SJCRH30 (cell line): ENCODE data around the gene RUNDC1. TPM values are rescaled to one million over a fixed set of nuclear protein-coding genes. Genes with fewer than 3 reads are reported as not detected.
A peak's percentile ranks its signal among the peaks of the same experiment; 100 is the strongest.

Source experiments
- DNase-seq, 2 experiments: peaks; one replicate each; pipeline ENCODE4 v3.0.0-alpha.2; 2015 to 2020
- H3K27ac ChIP-seq: fragments of 250-450 bp; sonication (Bioruptor Pico); 2 replicates; pipeline ENCODE4 v1.5.1; 2020; ENCODE audit warnings: mild to moderate bottlenecking, moderate library complexity
- H3K27me3 ChIP-seq: fragments of 250-450 bp; sonication (Bioruptor Pico); 2 replicates; pipeline ENCODE4 v1.5.1; 2020; ENCODE audit warnings: mild to moderate bottlenecking, moderate library complexity
- H3K36me3 ChIP-seq: fragments of 250-450 bp; sonication (Bioruptor Pico); 2 replicates; pipeline ENCODE4 v1.5.1; 2020; ENCODE audit warnings: mild to moderate bottlenecking, moderate library complexity
- H3K4me1 ChIP-seq: fragments of 250-450 bp; sonication (Bioruptor Pico); 2 replicates; pipeline ENCODE4 v1.5.1; 2020; ENCODE audit warnings: mild to moderate bottlenecking, moderate library complexity
- H3K4me3 ChIP-seq: fragments of 250-450 bp; sonication (Bioruptor Pico); 2 replicates; pipeline ENCODE4 v1.5.1; 2020; ENCODE audit warnings: mild to moderate bottlenecking, moderate library complexity
- H3K9me3 ChIP-seq: fragments of 250-450 bp; sonication (Bioruptor Pico); replicated peaks from 2 replicates; pipeline ENCODE4 v1.5.1; 2020; ENCODE audit warnings: mild to moderate bottlenecking, moderate library complexity
- total RNA-seq: library from RNA; depleted of rRNA; stranded (reverse); fragments of >200 nt; shearing (Covaris generic); gene quantifications from 2 replicates; pipeline ENCODE4 v1.2.3, GENCODE V29; 2014

The RUNDC1 gene
- total RNA-seq, 1 experiment from 2014 or later, result 11.9 TPM

DNA sequence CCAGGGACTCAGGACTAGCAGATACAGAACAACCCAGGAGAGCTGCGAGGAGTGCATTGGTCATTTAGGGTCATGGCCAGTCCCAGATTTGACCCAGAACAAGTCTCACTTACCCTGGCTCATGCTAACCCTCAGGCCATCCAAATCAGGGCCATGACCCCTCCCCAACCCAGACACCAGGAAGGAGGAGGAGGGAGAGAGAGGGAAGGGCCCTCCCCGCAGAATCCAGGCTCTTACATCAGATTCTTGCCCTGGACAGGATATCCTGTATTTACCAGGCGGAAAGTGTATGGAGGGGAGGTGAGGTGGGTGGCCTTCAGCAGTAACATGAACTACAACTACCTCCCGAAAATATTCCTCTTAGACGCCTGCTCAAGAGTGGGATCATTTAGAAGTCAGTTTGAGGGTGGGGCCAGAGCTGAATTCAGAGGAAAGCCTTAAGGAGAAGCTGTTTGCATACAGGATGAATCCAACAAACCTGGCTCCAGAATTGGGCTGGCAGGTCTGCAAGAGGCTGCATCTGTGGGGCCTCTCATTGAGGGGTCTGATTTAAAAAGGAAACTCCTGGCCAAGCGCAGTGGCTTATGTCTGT is 39.8 kb downstream of the RUNDC1 start:
- no peaks in the 10 kb centered on the region for H3K27me3 ChIP-seq
- DNase-seq, result no peak
- no peak overlapping the region for H3K27ac ChIP-seq
- no peaks in the 10 kb centered on the region for H3K4me1 ChIP-seq
- no peaks in the 10 kb centered on the region for H3K9me3 ChIP-seq
- H3K36me3 ChIP-seq, result no peaks in the 10 kb centered on the region; the same call in 1 of the 2 replicates
- no peak overlapping the region for H3K4me3 ChIP-seq

DNA sequence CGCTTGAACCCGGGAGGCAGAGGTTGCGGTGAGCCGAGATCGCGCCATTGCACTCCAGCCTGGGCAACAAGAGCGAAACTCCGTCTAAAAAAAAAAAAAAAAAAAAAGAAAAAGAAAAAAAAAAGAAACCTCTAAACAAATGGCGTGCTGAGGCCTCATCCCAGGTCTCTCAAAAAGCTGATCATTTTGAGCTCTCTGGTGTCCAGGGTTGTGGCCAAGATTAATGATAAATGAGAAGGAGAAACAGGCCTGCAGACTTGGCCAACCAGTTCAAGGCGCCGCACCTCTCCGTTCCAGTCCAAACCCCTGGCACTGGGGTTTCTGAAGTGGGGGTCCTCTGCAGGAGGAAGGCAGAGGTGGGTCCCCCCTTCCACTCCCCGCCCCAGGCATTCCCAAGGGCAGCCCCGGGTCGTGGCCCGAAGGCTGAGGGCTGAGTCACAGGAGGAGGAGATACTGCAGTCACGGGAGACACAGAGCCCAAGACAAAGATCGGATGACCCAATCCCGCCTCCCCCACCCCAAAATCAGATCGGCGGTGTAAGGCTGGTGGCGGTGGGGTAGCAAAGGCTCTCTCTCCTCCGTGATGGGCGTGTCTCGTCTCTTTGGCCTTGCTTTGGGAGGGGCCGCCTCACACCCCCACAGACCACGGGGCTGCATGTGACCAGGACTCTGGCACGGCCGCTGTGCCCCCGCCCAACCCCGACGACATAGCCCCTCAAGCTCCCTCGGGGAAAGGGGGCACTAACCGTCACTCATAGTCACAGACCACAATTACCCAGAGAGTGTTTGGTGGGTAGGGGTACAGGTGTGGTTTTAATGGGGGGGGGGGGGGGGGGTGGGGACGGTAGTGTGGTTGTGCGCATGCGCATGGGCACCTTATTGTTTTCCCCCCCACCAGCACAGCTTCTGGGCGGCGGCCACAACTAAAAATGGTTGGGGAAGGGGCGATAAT is 40.7 kb downstream of the RUNDC1 start:
- Histone ChIP-seq H3K27ac (peak overlapping the region; percentile 45), H3K4me1 (no peaks in the 10 kb centered on the region), H3K4me3 (peak overlapping the region; percentile 70), H3K27me3 (no peaks in the 10 kb centered on the region), H3K9me3 (no peaks in the 10 kb centered on the region), H3K36me3 (no peaks in the 10 kb centered on the region; the same call in 1 of the 2 replicates)
- peak; percentile 46 to 51 for DNase-seq

DNA sequence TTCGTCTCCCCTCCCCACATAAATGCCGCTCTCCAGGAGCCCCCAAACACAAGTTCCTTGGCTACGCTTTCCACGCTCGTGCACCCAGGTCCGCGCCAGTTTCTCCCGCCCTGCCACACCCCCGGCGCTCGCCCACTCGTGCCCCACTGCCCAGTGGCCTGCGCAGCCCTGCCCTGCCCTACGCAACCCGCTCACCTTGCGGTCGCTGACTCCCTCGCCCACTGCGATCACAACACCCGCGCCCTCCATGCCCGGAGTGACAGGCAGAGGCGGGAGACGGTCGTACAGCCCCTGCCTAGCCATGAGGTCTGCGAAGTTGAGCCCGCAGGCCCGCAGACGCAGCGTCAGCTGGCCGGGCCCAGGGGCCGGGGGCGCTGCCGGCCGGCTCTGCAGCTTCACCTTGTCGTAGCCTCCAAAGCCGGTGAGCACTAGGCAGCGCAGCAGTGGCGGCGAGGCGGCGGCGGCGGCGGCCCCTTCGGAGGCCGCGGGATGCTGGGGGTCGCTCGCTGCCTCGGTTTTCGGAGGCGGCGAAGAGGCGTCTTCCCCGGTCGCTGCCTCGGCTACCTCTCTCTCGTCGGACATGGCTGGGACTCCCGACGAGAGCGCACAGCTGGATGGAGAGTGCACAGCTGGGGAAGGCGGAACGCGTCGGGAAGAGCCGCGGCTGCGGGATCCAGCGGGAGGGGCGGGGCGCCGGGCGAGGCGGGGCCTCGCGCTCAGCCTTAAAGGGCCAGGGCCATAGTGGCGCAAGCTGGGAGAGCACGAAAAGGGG is 41.6 kb downstream of the RUNDC1 start, which contains the start of gene VAT1:
Gene VAT1, minus strand, starts transcription at position 645 of the 772 bp plus-strand sequence. Its CDS starts 63 bp downstream, at position 582.
- no peaks in the 10 kb centered on the region for H3K4me1 ChIP-seq
- peak within 1 kb of the TSS; percentile 45 for H3K27ac ChIP-seq
- peak within 1 kb of the TSS; percentile 70 for H3K4me3 ChIP-seq
- peak; percentile 82 to 90 for DNase-seq
- H3K27me3 ChIP-seq, result no peaks in the 10 kb centered on the region
- H3K36me3 ChIP-seq, result no peaks in the 10 kb centered on the region; the same call in 1 of the 2 replicates
- H3K9me3 ChIP-seq, result no peaks in the 10 kb centered on the region

DNA sequence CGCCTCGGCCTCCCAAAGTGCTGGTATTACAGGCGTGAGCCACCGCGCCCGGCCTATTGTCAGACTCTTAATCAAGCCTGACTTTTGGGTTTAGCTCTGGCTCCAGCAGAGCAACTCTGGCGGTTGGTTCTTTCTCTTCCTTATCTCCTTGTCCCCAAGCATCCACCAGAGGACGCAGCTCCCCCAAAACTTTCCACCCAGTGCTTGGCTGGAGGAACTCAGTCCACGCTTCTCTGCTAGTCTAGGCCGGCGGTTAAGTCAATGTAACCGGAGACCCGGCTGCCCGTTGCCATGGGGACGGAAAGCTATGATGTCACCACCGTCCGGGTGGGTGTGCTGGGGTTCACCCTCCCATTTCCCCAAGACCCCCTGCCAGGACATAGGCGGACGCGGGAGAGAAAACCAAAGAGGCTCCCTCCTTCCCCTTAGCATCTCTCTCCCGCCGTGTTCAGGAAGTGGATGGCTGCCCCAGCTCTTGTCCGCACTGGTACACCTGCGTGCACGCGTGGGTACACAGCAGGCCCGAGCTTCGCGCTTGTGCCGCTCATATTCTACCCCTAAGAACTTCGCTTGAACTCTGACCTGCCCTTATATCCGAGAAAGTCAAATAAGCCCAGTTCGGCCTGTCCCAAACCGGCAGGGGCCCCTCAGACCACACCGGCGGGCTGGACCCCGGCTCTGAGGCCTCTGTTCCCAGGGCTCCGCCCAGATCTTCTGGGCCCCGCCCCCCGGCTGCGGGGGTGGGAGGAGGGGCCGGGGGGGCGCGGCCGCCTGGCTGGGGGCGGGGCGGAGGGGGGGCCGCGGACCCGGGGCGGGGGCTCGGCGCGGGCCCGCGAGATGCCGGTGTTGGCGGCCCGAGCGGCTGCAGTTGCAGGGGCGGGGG is 44.3 kb downstream of the RUNDC1 start, which contains the start of gene RND2:
Gene RND2, plus strand, starts transcription at position 825 of the 883 bp plus-strand sequence. CDS start 117 bp downstream, outside the sequence.
- H3K4me3 ChIP-seq, result peak within 1 kb of the TSS; percentile 59
- peaks cover 5% of the 10 kb centered on the region for H3K4me1 ChIP-seq
- H3K9me3 ChIP-seq, result no peaks in the 10 kb centered on the region
- H3K27ac ChIP-seq, result no peak within 1 kb of the TSS
- DNase-seq, result peak; percentile 98 to 99
- H3K36me3 ChIP-seq, result no peaks in the 10 kb centered on the region
- H3K27me3 ChIP-seq, result peaks cover 5% of the 10 kb centered on the region; the same call in 1 of the 2 replicates

DNA sequence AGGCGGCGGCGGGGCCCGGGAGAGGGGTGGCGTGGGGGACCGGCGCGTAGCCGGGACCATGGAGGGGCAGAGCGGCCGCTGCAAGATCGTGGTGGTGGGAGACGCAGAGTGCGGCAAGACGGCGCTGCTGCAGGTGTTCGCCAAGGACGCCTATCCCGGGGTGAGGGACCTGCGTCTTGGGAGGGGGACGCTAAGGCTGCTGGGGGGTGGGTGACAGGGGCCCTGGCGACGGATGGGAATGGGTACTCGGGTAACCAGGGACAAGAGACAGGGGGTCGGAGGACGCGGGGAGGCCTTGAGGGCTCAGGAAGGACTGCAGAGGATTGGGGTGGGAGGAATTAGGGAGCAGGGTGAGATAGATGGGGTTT is 44.9 kb downstream of the RUNDC1 start:
- no peaks in the 10 kb centered on the region for H3K36me3 ChIP-seq
- H3K27me3 ChIP-seq, result peaks cover 5% of the 10 kb centered on the region; the same call in 1 of the 2 replicates
- peak overlapping the region; percentile 59 for H3K4me3 ChIP-seq
- no peak overlapping the region for H3K27ac ChIP-seq
- H3K9me3 ChIP-seq, result no peaks in the 10 kb centered on the region
- no peak for DNase-seq
- peaks cover 9% of the 10 kb centered on the region for H3K4me1 ChIP-seq

DNA sequence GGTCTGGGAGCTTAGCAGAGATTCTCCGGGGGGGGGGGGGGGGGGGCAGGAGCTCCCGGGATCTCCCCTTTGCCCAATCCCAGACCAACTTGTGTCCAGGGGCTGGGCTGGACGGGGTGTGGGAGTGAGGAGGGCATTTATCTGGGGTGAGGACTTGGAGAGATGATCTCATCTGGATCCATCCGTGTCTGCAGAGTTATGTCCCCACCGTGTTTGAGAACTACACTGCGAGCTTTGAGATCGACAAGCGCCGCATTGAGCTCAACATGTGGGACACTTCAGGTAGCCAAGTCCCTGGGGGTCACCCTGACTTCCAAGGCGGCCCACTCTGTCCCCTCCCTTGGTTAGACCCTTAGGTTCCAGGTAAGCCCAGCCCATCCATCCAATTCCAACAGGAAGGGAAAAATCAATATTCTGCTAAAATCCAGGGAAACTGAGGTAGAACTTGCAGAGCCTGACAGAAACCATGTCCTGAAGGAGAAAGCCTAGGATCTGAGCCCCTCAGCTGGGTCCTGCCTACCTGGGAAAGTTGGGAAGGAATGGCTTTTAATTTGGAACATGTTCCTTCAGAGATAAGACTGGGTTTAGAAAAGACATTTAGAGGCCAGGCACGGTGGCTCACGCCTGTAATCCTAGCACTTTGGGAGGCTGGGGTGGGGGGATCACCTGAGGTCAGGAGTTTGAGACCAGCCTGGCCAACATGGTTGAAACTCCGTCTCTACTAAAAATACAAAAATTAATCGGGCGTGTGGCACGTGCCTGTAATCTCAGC is 45.6 kb downstream of the RUNDC1 start:
- no peak overlapping the region for H3K4me3 ChIP-seq

DNA sequence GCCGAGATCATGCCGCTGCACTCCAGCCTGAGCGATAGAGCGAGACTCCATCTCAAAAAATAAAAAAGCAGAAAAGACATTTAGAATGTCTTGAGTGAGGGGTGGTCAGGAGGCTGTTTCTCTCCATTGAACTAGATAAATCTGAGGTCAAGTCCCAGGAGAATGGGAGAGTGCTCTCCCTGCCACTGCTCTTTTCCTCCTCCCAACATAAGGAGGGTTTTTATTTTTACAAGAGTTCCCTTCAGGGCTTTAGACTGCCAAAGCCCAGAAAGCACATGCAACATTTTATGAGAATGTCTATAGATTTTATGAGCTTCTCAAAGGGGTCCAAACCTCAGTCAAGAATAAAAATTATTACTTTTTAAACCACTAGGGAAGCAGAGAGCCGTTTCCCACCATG is 46.2 kb downstream of the RUNDC1 start:
- no peak for DNase-seq
- no peaks in the 10 kb centered on the region for H3K9me3 ChIP-seq
- no peak overlapping the region for H3K4me3 ChIP-seq
- peaks cover 9% of the 10 kb centered on the region for H3K4me1 ChIP-seq
- no peak overlapping the region for H3K27ac ChIP-seq
- H3K36me3 ChIP-seq, result no peaks in the 10 kb centered on the region
- H3K27me3 ChIP-seq, result peaks cover 5% of the 10 kb centered on the region; the same call in 1 of the 2 replicates

More for the DNA sequence above, 45.6 kb downstream of the RUNDC1 start:
- peaks cover 5% of the 10 kb centered on the region; the same call in 1 of the 2 replicates for H3K27me3 ChIP-seq
- H3K9me3 ChIP-seq, result no peaks in the 10 kb centered on the region
- no peaks in the 10 kb centered on the region for H3K36me3 ChIP-seq
- H3K27ac ChIP-seq, result no peak overlapping the region
- H3K4me1 ChIP-seq, result peaks cover 9% of the 10 kb centered on the region
- no peak for DNase-seq

DNA sequence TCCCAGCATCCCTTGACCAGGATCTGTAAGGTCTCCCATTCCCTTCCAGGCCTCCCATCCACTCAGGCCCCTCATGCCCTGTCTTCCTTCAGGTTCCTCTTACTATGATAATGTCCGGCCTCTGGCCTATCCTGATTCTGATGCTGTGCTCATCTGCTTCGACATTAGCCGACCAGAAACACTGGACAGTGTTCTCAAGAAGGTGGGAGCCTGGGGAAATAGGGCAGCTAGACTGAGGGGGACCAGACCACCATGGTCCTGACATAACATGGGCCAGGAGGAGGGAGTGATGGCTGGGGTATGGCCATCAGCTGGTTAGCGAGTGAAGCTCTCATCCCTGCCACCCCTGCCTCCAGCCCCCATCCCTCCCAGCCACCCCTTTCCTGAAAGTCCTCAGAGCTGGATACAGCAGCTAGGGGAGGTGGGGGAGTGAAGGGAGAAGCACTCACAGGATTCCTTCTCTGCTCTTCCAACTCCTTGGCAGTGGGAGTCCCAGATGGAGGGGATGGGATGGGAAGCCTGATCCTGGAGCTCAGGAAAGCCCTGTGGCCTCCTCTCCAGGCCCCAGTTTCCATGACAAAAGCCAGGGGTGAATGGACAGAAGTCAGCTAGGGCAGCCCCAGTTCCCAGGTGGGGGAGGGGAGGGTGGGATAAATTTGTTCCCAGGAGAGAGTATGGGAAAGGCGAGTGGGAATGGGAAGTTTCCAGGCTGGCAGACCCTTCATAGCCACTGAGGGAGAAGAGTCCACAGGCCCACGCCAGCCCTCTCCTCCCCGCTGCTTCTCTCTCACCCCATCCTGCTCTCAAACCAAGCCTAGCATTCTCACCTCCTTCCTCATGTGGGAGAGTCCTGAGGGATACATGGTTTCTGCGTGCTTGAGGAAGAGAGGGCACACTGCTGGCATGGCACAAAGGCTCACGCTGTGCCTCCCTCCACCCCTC is 47.0 kb downstream of the RUNDC1 start:
- no peaks in the 10 kb centered on the region for H3K9me3 ChIP-seq
- DNase-seq, result no peak
- peaks cover 5% of the 10 kb centered on the region; the same call in 1 of the 2 replicates for H3K27me3 ChIP-seq
- peaks cover 9% of the 10 kb centered on the region for H3K4me1 ChIP-seq
- no peak overlapping the region for H3K4me3 ChIP-seq
- no peak overlapping the region for H3K27ac ChIP-seq
- no peaks in the 10 kb centered on the region for H3K36me3 ChIP-seq

DNA sequence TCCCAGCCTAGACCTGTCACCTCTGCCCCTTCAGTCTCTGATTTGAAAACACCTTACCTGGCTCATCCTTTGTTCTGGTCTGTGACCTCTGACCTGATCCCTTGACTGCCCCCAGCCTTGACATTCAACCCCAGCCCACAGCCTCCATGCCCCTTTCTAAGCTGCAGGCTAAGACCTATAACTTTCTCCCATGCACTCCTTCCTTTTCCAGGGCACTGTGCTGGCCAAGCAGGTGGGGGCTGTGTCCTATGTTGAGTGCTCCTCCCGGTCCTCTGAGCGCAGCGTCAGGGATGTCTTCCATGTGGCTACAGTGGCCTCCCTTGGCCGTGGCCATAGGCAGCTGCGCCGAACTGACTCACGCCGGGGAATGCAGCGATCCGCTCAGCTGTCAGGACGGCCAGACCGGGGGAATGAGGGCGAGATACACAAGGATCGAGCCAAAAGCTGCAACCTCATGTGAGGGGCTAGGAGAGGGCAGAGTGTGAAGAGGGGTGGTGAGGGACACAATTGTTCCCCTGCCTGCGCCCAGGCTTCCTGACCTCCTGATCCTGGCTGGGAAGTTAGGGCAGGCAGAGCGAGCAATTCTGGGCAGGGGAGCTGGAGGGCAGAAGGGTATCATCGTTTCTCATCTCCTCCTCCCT is 48.0 kb downstream of the RUNDC1 start:
- H3K9me3 ChIP-seq, result no peaks in the 10 kb centered on the region
- peaks cover 5% of the 10 kb centered on the region; the same call in 1 of the 2 replicates for H3K27me3 ChIP-seq
- no peaks in the 10 kb centered on the region for H3K36me3 ChIP-seq
- H3K4me3 ChIP-seq, result no peak overlapping the region
- peak overlapping the region; percentile 9; the same call in 1 of the 2 replicates for H3K27ac ChIP-seq
- H3K4me1 ChIP-seq, result peaks cover 9% of the 10 kb centered on the region
- DNase-seq, result peak; percentile 65 to 67

DNA sequence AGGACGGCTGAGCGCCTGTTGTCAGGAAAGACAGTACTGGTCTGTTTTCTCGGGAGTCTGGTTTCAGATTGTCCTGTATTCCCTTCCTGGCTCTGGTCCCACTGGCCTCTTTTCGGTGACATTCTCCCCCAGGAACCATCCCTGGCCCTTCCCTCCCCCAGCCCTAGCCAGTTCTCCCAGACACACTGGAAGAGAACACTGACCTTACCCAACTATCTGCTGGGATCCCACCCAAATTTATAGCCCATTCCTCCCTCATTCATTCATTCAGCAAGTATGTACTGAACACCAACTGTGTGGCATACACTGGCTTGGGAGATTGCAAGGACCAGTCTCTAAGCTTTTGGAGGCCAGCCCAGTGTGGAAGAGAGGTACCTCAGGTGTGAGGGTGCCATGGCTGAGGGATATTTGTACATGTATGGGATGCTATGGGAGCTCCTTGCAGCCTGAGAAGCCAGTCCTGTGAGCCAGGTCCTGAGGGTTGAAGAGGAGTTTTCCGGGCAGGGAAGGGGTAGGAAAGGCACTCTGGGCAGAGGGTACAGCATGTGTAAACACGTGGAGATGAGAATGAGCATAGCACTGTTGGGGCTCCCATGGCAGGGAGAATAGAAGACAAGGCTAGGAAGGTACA is 49.9 kb downstream of the RUNDC1 start:
- H3K27ac ChIP-seq, result no peak overlapping the region
- H3K36me3 ChIP-seq, result no peaks in the 10 kb centered on the region
- peak in 1 of 2 experiments; percentile 63 for DNase-seq
- H3K4me1 ChIP-seq, result peaks cover 16% of the 10 kb centered on the region
- H3K9me3 ChIP-seq, result no peaks in the 10 kb centered on the region
- H3K27me3 ChIP-seq, result peaks cover 5% of the 10 kb centered on the region; the same call in 1 of the 2 replicates
- no peak overlapping the region for H3K4me3 ChIP-seq

DNA sequence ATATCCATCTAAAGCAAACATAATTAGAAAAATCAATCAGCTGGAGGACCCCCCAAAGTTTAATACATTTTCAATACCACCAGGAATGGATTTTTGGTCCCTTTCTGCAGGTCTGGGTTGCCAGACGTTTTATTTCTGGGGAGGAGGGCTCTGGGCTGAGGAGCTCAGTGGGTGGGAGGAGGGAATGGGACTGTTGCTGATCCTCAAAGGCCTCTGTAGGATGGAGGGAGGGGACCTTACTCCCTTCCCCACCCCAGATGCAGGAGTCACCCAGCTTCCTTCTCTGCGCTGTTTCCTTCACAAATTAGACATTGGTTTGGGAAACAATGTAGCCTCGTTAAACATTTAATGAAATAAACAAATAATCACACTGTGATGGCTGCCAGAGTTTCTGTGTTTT is 51.3 kb downstream of the RUNDC1 start:
- no peak overlapping the region for H3K4me3 ChIP-seq
- DNase-seq, result no peak
- H3K9me3 ChIP-seq, result no peaks in the 10 kb centered on the region
- H3K36me3 ChIP-seq, result no peaks in the 10 kb centered on the region
- peaks cover 5% of the 10 kb centered on the region; the same call in 1 of the 2 replicates for H3K27me3 ChIP-seq
- no peak overlapping the region for H3K27ac ChIP-seq
- H3K4me1 ChIP-seq, result peaks cover 16% of the 10 kb centered on the region
